ENCODE measurements around the gene CALCOCO1.

The CALCOCO1 gene

GRCh38 chr12:53751336-53752191 is 24.3 kb upstream of the CALCOCO1 start, which contains the start of gene CISTR:
CISTR (minus strand) TSS chr12:53751979.
- no peak for DNase-seq

DNA sequence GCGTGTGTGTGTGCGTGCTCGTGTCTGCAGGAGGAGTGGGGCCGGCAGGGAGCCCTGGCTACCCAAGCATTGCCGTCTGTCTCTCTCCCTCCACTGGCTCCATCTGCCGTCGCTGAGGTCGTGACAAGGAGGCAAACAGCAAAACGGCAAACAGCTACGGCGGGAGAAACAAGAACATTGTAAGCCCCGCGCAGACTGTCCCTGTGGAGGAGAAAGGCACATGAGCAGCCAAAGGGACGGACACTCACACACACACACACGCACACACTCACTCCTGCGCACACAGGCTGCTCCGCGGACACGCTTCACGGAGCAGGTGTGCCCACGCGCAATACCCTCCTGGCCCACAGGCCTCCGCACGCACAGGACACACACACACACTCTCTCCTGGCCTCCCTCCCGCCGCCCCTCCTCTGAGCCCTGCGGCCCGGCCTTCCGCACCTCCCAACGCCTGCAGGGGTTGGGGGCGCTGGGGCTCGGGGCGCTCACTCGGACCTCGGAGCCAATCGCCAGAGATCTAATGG is 23.6 kb upstream of the CALCOCO1 start:
- no peak for DNase-seq

DNA sequence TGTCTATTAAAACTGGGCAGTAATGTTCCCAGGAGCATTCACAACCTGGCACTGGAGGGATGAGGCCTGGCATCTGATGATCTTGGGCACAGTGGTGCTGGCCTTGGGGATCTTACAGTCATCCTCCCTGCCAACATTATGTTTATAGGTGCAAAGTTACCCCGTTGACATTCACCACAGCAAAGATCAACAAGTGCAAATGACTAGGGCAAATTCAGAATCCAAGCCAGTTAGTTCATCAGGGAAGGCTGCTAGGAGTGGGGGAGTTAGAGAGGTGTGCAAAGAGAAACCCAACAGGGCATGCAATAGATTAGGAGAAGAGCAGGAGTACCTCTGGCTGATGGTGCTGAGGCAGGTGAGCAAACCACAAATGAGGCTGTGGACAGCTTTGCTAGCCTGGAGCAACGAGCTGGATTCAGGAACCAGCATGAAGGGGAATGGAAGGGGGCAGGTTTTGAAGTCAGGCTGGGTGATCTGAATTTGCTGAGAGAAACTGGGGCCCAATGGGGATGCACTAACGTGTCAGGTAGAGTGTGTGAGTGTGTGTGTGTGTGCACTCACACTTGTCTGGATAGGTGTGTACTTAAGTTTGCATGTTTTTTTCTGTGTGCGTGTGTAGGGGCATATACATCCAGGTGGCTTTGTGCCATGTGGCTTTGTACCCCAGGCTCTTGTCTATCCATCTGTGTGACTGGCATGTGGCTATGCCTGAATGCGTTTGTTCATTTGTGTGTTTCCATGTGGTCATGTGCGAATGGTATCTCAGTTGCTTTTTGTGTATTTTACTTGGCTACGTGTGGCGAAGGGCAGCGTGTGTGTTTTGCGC is 22.9 kb upstream of the CALCOCO1 start:
- DNase-seq, result no peak

- no peak for DNase-seq
Observed at GRCh38 chr12:53748072-53748840, 21.0 kb upstream of the CALCOCO1 start.

DNA sequence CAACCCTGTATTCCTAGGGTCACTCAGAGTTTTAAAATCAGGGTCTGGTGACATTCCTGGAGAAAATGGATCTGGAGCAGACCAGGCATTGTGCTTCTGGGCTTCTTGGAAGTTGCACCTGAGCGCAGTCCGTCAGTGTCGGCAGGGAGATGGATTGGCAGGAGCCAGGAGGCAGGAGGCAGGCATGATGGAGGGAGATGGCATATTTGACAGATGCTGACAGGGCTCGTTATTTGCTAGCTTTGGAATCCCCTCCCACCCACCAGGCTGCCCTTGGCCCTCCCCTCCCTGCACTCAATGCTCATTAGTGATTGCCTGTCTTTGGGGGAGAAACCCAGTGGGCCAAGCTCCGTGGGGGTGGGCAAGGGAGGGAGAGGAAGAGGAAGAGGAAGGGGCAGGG is 19.8 kb upstream of the CALCOCO1 start:
- DNase-seq, result no peak

- peak; percentile 83 for DNase-seq
Observed at GRCh38 chr12:53746592-53747092, 19.4 kb upstream of the CALCOCO1 start.

GRCh38 chr12:53744751-53745150 is 17.5 kb upstream of the CALCOCO1 start:
- no peak for DNase-seq

DNA sequence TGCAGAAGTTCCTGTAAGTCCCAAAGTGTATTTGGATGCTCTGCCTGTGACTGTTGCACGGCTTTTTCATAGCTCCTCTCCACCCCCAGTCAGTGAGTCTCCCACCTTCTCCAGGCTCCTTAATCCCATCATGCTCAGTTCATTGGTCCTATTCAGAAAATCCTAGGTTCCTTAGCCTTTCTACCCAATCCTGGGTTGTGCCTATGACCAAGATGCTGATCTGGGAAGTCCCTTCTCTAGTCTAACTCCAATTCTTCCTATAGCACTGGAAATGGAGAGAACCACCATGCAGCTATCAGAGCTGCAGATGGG is 16.8 kb upstream of the CALCOCO1 start:
- DNase-seq, result no peak

DNA sequence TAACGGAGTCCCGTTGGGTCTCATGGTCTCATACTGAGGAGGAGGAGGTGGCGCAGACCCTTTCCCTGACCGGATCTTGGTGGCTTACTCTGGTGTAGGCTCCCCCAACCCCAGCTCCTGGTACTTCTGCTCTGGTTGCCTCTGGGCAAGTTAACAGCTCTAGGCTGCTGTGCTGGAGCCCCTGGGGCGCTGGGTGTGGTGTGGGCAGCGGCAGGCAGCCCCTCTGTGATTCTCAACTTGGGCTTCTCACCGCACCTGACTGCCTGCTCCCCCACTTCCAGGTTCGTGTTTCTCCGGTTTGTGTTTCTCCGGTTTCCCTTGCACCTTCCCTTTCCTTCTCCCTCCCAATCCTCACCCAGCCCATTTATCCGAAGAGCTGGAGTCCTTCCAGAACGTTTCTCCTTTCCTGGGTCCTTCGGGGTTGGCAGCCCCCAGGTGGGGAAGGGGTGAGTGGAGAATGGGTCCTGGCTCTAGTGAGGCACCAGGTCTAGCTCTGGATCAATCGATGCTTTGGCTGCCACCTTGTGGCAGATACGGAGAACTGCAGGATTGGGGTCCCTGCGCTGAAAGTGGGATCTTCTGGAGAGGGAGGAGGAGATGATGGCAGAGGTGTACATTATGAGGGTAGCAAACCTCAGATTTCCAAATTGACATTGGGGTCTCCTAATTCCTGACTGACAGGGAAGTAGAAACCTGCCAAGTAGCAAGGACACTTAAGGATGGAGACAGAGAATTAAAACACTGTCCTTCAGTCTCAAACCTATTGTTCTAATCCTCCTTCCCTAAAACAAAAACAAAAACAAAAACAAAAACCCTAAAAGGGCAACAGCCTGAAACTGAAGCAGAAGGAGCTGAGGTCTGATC is 16.2 kb upstream of the CALCOCO1 start:
- peak; percentile 51 for DNase-seq

GRCh38 chr12:53740130-53740491 is 12.9 kb upstream of the CALCOCO1 start:
- no peak for DNase-seq

DNA sequence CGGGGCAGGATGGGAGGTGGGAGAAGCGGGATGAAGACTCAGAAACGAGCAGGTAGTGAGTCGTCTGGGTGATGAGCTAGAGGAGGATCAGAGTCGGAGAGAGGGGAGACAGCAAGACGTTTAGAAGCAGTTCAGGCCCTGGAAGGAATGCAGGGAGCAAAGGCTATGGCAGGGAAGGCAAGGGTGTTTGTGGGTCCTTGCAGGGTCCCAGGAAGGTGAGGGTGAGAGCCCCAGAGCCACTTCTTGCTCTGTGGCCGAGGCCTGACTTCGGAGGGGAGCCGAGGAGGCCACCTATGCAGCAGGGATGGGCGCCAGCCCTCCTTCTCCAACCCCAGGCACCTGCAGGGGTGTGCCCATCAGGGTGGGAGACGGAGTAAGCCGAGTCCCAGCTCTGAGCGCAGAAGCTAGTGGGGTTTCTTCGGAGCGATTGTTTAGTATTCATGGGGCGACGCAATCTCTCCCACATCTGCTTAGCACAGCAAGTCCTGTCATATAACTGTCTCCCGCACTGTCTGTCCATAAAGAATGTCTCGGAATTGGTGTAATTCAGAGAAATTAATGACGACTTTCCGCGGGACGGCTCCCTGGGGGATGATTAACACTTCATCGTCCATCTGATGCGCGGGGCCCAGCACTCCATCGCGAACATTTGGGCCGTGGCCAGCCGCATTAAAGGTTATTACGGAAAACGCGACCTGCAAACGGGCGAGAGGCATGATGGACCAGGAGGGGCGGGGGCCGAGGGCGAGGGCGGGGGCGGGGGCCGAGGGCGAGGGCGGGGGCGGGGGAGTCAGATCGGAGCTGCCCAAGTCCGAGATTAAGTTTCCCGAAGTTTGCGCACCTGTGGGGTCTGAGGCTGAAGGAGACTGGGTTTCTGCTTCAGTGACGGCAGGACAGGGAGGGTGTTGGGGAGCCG is 12.2 kb upstream of the CALCOCO1 start:
- DNase-seq, result no peak

GRCh38 chr12:53738406-53739213 is 11.4 kb upstream of the CALCOCO1 start:
- peak; percentile 46 for DNase-seq

- no peak for DNase-seq
Observed at GRCh38 chr12:53737951-53738405, 10.7 kb upstream of the CALCOCO1 start.

DNA sequence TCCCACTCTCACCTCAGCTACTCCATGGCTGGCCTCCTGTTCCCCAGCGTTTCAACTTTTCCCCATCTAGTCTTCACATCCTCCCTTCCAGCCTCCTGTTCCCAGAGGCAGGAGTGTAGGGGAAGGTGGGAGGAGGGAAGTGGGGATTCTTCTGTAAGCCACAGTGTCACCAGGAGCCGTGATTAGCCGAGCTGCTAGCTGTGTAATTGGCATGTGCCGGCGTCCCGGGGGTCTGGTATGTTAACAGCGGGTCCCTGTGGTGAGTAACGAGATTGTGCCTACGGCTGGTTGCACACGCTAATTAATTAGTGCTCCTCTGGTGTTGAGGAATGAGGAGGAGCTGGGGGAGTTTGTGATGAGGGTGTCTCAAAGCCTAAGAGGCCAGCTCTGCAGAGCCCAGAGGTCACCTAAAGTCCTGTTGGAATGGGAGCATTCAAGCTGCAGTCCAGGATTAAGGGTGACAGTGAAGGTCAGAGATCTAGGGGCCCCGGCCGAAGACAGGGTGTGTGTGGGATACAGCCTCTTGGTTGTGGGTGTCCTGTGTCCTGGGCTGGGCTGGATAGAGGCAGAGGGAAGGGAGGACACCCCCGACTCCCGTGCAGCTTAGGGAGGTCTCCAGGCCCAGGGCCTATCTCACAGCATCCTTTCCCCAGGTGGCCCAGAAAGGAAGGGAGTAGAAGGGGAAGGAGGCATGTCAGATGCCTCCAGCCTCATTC is 10.0 kb upstream of the CALCOCO1 start:
- no peak for DNase-seq

- DNase-seq, result no peak
Observed at GRCh38 chr12:53736592-53736991, 9.3 kb upstream of the CALCOCO1 start.

DNA sequence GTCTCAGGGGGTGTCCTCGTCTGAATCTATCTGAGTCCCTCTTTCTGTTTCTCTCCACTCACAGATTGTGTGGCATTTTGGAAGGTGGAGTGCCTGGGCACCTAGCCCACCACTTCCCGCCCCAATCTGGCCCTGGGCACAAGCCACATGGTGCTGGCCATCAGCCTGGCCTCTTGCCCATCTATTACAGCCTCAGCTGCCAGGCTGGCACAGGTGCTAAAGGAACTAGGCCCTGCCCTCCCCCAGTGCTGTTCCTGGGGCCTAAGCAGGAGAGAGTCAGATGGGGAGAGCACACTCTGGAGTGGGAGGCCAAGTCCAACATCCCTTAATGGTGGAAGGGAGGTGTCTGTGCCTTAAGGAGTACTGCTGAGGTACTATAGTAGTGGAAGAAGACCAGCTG is 8.3 kb upstream of the CALCOCO1 start:
- no peak for DNase-seq

GRCh38 chr12:53734425-53734824 is 7.2 kb upstream of the CALCOCO1 start:
- DNase-seq, result no peak

- no peak for DNase-seq
Observed at GRCh38 chr12:53733807-53734200, 6.6 kb upstream of the CALCOCO1 start.
